Activated naive CD8-positive, alpha-beta T cell treated with anti-CD3 and anti-CD28 coated beads, Interleukin-2, amount 10 ng/mL, durations not matched to agents 7 days and 5 days (primary cell): ENCODE results near the gene LRRIQ4. TPM values are rescaled to one million over a fixed set of nuclear protein-coding genes. Genes with fewer than 3 reads are reported as not detected.

Source experiments
- ATAC-seq: fragments of 150-1000 bp; cut with Tn5 transposase; one replicate; pipeline ENCODE4 v1.10.0; 2021; ENCODE audit warnings: low read depth, moderate library complexity
- POLR2A ChIA-PET: fragments of 350-600 bp; sonication (Branson Sonifier 250); formaldehyde crosslinking; loops from one replicate; lab custom pipeline; 2021; ENCODE audit warnings: antibody characterized with exemption; lab: Charles Lee
- DNase-seq: peaks from one replicate; pipeline ENCODE4 v3.0.0; 2021
- H3K27ac Mint-ChIP-seq: one replicate; pipeline ENCODE4 v1.8.0; 2022; ENCODE audit warnings: mild to moderate bottlenecking, mixed read lengths
- H3K27me3 Mint-ChIP-seq: one replicate; pipeline ENCODE4 v1.8.0; 2022; ENCODE audit warnings: mild to moderate bottlenecking, moderate library complexity, mixed read lengths
- H3K36me3 Mint-ChIP-seq: one replicate; pipeline ENCODE4 v1.8.0; 2021; ENCODE audit warnings: mild to moderate bottlenecking, mixed read lengths
- H3K4me1 Mint-ChIP-seq: one replicate; pipeline ENCODE4 v1.8.0; 2021; ENCODE audit warnings: mixed read lengths
- H3K4me3 Mint-ChIP-seq: one replicate; pipeline ENCODE4 v1.8.0; 2022; ENCODE audit warnings: mild to moderate bottlenecking, moderate library complexity, mixed read lengths
- H3K9me3 Mint-ChIP-seq: one replicate; pipeline ENCODE4 v1.8.0; 2021; ENCODE audit warnings: mixed read lengths
- total RNA-seq, 2 experiments: library from RNA; stranded (reverse); gene quantifications; one replicate each; pipeline ENCODE4 v1.2.3, GENCODE V29; 2021

The LRRIQ4 gene
- total RNA-seq, 2 experiments from 2014 or later: 0.22 to 0.23 TPM

DNA sequence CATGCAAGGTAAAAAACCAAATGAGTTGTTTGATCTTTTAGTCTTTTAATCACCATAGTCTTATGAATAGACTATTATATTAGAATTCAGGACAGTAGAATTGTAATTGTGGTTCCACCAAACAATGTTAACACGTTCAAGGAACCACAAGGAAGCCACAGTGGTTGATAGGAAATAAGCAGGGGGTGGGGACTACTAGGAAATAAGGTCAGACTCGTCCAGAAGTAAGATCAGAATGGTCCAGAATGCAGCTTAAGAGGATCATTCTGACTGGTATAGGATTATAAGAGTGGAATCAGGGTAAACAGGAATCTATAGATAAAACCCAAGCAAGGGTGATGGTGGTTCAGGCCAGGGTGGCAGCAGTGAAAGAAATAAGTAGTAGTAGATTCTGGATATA, 31.9 kb upstream of the LRRIQ4 start:
- H3K9me3 Mint-ChIP-seq: no peaks in the 10 kb centered on the region
- no peaks in the 10 kb centered on the region for H3K27me3 Mint-ChIP-seq
- peaks cover 42% of the 10 kb centered on the region for H3K4me1 Mint-ChIP-seq
- peaks cover 48% of the 10 kb centered on the region for H3K36me3 Mint-ChIP-seq
- H3K27ac Mint-ChIP-seq: peak overlapping the region; percentile 78
- POLR2A ChIA-PET: interaction anchor here (1.0 to 2.6 kb wide), 3 partner anchors 8 to 31 kb away, joined by 3 to 18 read pairs (median 6); partner anchors contain the start of genes LRRC34, LRRIQ4 and MYNN
- DNase-seq: no peak
- peak; percentile 80 for ATAC-seq
- H3K4me3 Mint-ChIP-seq: peak overlapping the region; percentile 76

DNA sequence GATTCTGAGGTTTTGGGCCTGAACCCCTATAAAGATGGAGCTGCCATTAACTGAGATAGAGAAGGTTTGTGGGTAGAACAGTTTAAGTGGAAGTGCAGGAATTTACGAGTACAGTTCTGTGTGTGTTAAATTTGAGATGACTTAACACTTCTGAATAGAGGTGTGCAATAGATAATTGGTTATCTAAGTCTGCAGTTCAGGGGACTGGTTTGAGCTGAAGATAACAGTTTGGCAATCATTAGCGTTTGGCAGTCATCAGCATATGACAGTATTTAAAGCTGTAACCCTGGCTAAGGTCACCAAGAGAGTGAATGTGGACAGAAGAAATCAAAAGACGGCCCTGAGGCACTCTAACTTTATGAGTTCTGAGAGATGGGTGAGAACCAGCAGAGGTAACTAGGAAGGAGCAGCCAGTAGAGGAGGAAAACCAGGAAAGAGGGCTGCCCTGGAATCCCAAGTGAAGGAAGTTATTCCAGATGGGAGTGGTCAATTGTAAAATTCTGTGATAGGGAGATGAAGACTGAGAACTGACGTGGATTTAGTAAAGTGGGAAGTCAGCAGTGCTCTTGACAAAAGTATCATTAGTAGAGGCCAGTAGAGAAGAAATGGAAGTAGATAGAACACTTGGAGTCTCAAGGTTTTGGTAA, 31.3 kb upstream of the LRRIQ4 start:
- H3K27ac Mint-ChIP-seq: peak overlapping the region; percentile 78
- H3K4me1 Mint-ChIP-seq: peaks cover 36% of the 10 kb centered on the region
- H3K4me3 Mint-ChIP-seq: peak overlapping the region; percentile 76
- H3K27me3 Mint-ChIP-seq: no peaks in the 10 kb centered on the region
- no peak for ATAC-seq
- DNase-seq: no peak
- POLR2A ChIA-PET: interaction anchor here (1.0 to 2.6 kb wide), 3 partner anchors 9 to 30 kb away, joined by 3 to 18 read pairs (median 6); partner anchors contain the start of genes LRRC34, LRRIQ4 and MYNN
- no peaks in the 10 kb centered on the region for H3K9me3 Mint-ChIP-seq
- H3K36me3 Mint-ChIP-seq: peaks cover 49% of the 10 kb centered on the region

DNA sequence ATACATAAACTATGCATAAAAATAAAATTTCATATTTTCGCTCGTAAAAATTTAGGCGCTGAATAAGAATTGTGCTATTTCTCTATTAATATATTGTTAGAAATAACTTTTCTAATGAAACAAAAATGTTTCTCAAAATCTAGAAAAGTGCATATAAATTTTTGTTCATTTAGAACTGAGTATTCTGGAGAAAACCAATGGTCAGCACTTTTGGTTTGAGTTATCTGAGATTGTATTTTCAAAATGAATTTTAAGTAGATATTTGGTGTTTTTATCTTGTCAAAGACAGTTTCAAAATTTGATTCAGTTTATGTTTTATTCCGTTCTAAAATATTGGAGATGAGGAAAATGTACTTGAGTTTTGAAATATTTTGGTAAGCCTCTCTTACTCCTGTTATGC, 25.6 kb upstream of the LRRIQ4 start:
- peaks cover 12% of the 10 kb centered on the region for H3K4me1 Mint-ChIP-seq
- no peak overlapping the region for H3K27ac Mint-ChIP-seq
- H3K4me3 Mint-ChIP-seq: no peak overlapping the region
- no peaks in the 10 kb centered on the region for H3K9me3 Mint-ChIP-seq
- peaks cover 43% of the 10 kb centered on the region for H3K36me3 Mint-ChIP-seq
- POLR2A ChIA-PET: no interaction called here
- ATAC-seq (no peak), DNase-seq (no peak)
- no peaks in the 10 kb centered on the region for H3K27me3 Mint-ChIP-seq

DNA sequence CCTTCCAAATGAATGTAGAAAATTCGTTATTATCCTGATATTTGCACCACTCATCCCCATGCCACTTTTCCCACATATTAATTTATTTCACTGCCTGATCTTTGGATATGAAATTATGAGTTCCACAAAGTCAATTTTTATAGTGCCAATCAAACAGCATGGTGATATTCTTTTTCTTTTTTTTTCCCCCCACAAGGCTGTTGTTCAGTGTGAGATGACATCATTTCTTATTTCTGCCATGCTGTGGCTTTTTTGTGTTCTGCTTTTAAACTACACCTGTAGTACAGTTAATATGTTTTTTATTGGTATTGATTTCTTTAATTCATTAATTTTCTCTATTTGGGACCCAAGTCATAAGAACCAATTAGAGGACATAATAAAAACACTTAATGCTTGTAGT, 24.9 kb upstream of the LRRIQ4 start:
- H3K9me3 Mint-ChIP-seq: no peaks in the 10 kb centered on the region
- H3K27ac Mint-ChIP-seq: no peak overlapping the region

DNA sequence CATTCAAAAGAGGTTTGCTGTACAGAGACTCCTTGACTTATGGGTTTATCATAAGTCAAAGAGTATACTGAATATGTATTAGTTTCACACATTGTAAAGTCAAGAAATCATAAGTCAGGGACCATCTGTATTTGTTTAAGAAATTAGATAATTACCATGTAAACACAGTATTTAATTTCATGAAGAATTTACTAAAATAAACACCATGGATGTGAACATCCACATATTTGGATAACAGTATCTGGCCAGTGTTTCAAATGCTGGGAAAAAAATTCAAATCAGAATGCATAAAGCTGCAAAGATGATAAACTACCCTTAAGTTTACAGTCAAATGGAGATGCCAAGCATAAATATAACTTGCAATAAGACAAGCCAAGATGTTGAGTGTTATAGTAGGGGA, 22.5 kb upstream of the LRRIQ4 start:
- no peak for ATAC-seq
- no peak for DNase-seq
- H3K4me1 Mint-ChIP-seq: peaks cover 9% of the 10 kb centered on the region
- H3K9me3 Mint-ChIP-seq: no peaks in the 10 kb centered on the region
- H3K4me3 Mint-ChIP-seq: no peak overlapping the region
- no peak overlapping the region for H3K27ac Mint-ChIP-seq
- H3K36me3 Mint-ChIP-seq: peaks cover 45% of the 10 kb centered on the region
- POLR2A ChIA-PET: interaction anchor here (0.6 kb wide), 1 partner anchor 43 kb away, joined by 4 read pairs; no protein-coding TSS in a partner anchor
- no peaks in the 10 kb centered on the region for H3K27me3 Mint-ChIP-seq

More for the DNA sequence above, 24.9 kb upstream of the LRRIQ4 start:
- Mint-ChIP-seq H3K27me3 (no peaks in the 10 kb centered on the region), H3K4me1 (peaks cover 9% of the 10 kb centered on the region), H3K36me3 (peaks cover 43% of the 10 kb centered on the region), H3K4me3 (no peak overlapping the region)
- POLR2A ChIA-PET: no interaction called here
- no peak for ATAC-seq
- no peak for DNase-seq

DNA sequence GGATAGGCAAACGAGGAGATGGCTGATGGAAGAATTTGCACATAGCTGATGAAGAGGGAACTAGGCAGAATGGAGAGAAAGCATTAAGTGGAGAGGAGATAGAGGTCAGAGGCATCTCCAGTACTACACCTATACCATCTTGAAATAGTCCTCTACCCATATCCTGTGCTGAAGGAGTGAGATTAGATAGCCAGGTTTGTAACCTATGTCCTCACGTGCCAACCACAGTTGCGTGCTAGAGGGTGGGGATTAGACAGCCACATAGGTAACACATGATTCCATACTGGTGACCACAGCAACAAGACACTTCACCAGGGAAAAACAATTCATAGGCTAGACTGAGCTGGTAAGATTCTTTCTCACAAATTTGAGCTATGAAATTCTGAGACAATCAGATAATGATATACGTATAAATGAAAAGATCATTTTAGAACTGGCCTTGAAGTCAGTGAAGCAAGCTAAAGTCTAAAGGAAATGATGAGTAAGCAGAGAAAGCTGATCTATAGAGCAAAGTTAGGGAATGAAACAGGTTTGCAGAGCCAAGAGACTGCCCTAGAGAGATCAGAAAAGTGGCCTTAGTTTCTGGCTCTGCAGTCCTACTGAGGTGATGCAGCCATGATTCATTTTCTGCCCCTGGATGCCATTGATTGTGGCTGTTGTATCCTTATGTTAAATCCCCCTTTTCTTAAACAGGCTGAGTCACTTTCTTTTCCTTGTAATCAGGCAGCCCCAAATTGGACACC, 21.8 kb upstream of the LRRIQ4 start:
- Mint-ChIP-seq H3K4me1 (peaks cover 7% of the 10 kb centered on the region), H3K9me3 (no peaks in the 10 kb centered on the region), H3K36me3 (peaks cover 43% of the 10 kb centered on the region), H3K4me3 (no peak overlapping the region), H3K27ac (no peak overlapping the region), H3K27me3 (no peaks in the 10 kb centered on the region)
- DNase-seq: no peak
- POLR2A ChIA-PET: interaction anchor here (0.6 kb wide), 1 partner anchor 42 kb away, joined by 4 read pairs; no protein-coding TSS in a partner anchor
- no peak for ATAC-seq

DNA sequence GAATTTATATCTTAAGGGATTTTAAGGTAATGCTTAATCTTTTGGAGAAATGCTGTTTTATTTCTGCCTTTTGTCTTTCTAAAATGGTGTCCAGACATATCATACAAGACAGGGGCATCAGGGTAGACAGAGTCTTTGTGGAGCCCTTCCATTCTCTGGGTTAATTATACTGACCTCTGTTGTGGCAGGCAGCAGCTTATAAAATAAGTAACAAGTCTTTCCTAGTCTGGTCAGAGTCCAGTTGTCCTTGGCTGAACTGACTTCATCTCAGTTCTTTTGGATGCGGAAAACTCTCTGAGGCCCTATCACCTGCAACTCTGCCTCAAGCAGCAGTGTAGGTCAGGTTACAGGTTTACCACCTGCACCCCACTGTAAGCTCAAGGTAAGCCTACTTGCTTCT, 20.3 kb upstream of the LRRIQ4 start:
- Mint-ChIP-seq H3K4me1 (peaks cover 7% of the 10 kb centered on the region), H3K27ac (no peak overlapping the region), H3K36me3 (peaks cover 34% of the 10 kb centered on the region), H3K4me3 (no peak overlapping the region), H3K27me3 (no peaks in the 10 kb centered on the region), H3K9me3 (no peaks in the 10 kb centered on the region)
- DNase-seq (no peak), ATAC-seq (no peak)
- POLR2A ChIA-PET: no interaction called here

DNA sequence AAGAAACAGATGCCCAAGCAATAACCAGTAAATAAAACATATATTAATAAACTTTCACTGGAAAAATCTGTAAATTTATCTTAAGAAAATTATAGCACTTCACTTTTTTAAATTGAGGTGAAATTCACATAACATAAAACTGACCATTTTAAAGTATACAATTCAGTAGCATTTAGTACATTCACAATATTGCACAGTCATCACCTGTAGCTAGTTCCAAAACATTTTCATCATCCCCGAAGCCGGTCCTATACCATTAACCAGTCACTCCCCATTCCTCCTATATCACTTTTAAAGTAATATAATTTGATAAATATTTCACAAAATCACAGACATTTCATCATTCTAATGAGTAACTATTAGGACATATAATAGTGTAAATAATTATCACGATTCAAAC, 8.0 kb upstream of the LRRIQ4 start:
- POLR2A ChIA-PET: no interaction called here

DNA sequence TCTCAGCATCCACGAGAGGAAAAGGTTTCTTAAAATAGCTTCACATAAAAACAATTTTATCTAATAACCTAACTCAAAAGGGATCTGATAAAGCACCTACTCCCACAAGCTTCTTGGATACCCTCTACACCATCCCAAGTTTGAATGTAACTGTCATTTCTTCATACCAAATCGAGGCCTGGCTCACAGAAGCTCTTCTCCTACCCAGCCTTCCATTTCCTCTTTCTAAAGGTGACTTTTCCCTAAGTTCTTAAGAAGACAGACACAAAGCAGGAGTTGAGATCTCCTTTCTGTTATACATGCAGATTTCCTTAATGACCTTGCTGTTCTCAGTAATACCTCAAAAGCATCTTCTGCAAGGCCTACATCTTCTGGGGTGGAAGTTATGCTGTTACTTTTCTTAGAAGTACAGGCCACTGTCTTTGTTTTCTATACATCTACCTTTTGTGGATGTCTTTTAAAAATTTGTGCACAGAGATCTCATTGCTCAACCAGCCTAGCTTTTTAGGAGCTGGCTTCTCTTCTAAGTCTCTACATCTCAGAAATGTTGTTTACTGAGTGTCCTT, 3.4 kb upstream of the LRRIQ4 start:
- DNase-seq: no peak
- Mint-ChIP-seq H3K27me3 (peaks cover 2% of the 10 kb centered on the region), H3K4me3 (peak overlapping the region; percentile 56), H3K36me3 (peaks cover 16% of the 10 kb centered on the region), H3K27ac (peak overlapping the region; percentile 84), H3K9me3 (no peaks in the 10 kb centered on the region), H3K4me1 (peaks cover 28% of the 10 kb centered on the region)
- POLR2A ChIA-PET: interaction anchor here (0.6 to 6.3 kb wide), 5 partner anchors 10 to 46 kb away, joined by 3 to 50 read pairs (median 6); partner anchors contain the start of genes MYNN and TERC
- no peak for ATAC-seq

More for the DNA sequence above, 8.0 kb upstream of the LRRIQ4 start:
- no peak for DNase-seq
- H3K27me3 Mint-ChIP-seq: no peaks in the 10 kb centered on the region
- no peaks in the 10 kb centered on the region for H3K9me3 Mint-ChIP-seq
- H3K27ac Mint-ChIP-seq: no peak overlapping the region
- no peak overlapping the region for H3K4me3 Mint-ChIP-seq
- peaks cover 10% of the 10 kb centered on the region for H3K4me1 Mint-ChIP-seq
- peaks cover 24% of the 10 kb centered on the region for H3K36me3 Mint-ChIP-seq
- no peak for ATAC-seq

DNA sequence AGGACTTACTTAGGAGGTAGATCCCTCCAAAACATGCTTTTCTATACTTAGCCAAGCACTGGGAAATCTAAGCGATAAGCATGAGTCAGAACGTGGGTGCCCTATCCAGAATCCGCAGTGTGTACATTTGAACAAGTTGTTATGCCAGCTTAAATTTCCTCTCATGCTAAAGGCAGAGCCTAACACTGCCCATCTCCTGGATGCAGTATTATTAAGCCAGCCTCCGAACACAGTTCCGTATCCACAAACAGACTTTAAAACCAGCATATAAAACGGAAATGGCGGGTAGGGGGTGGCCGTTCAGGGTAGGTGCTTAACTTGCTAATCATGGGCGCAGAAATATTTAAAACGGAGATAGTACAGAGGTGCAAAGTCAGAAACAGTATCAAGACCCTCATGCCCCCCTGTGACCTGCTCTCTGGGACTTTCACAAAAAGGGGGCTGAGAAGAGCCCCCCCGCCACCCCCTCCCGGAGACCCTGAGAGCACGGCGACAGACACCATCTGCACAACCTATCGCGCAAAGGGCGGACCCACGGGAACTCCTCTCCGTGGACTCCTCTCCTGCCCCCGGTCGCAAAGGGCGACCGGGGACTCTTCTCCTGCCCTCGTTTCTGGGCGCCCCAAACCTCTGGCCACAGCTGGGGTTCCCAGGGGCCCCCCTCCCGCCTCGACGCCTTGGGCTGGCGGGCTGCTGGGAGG, 889 bp upstream of the LRRIQ4 start:
- ATAC-seq (peak; percentile 35), DNase-seq (no peak)
- peaks cover 28% of the 10 kb centered on the region for H3K4me1 Mint-ChIP-seq
- peaks cover 2% of the 10 kb centered on the region for H3K27me3 Mint-ChIP-seq
- H3K27ac Mint-ChIP-seq: peak overlapping the region; percentile 91
- peak overlapping the region; percentile 86 for H3K4me3 Mint-ChIP-seq
- POLR2A ChIA-PET: interaction anchor here (0.9 to 6.3 kb wide), 5 partner anchors 13 to 48 kb away, joined by 4 to 50 read pairs (median 18); partner anchors contain the start of genes ACTRT3, MYNN and TERC
- H3K9me3 Mint-ChIP-seq: peaks cover 7% of the 10 kb centered on the region
- H3K36me3 Mint-ChIP-seq: peaks cover 17% of the 10 kb centered on the region

DNA sequence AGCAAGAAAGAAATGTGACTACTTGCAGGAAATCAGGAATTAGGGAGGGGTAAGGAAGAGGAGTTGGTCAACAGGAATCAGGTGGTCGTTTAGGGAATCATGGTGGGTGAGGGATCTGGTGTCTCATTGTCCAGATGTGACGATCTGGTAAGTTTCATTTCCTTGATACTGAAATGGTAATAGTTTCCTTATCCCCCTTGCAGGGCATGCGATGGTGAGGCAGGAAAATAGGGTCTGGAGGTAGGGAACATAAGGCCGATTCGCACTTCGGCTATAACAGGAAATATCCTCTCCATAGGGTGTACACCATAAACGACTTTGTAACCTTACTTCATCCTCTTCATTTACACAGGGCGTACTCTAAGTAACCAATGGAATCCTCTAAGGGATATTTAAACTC, 608 bp downstream of the LRRIQ4 start:
- Mint-ChIP-seq H3K9me3 (peaks cover 7% of the 10 kb centered on the region), H3K27ac (peak overlapping the region; percentile 91), H3K36me3 (peaks cover 11% of the 10 kb centered on the region), H3K4me1 (peaks cover 28% of the 10 kb centered on the region), H3K4me3 (peak overlapping the region; percentile 86), H3K27me3 (peaks cover 7% of the 10 kb centered on the region)
- POLR2A ChIA-PET: interaction anchor here (1.5 to 6.3 kb wide), 4 partner anchors 33 to 49 kb away, joined by 3 to 50 read pairs (median 22); partner anchors contain the start of genes MYNN and TERC
- ATAC-seq (no peak), DNase-seq (no peak)

DNA sequence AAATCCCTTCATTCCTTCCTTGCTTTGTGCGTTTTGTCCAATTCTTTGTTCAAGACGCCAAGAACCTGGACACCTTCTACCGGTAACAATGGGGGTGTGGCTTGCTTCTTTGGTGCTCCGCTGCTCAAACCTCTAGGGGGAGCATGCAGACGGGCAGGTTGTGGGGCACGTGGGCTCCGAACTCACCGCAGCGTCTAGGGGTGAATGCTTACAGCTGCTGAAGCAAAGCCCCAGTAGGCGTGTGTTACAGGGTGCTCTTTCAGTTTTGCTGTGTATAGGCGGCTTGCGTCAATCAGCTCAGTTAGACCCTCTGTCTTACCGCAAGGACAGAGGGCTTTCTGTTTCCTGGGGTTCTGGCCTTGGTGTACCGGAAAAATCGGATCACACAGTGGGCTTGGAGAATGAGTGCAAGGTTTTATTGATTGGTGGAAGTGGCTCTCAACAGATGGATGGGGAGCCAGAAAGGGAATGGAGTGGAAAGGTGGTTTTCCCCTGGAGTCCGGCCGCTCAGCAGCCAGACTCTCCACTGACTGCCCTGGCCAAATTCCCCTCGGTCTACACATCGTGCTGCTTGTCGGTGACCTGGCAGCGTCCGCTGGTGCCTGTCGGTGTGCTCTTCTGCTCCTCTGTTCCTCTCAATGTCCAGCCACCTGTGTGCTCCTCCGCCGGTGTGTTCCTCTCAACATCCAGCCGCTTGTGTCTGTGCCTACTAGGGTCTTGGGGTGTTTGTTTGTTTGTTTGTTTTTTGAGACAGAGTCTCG, 1.3 kb downstream of the LRRIQ4 start:
- POLR2A ChIA-PET: interaction anchor here (1.5 to 6.3 kb wide), 2 partner anchors 41 to 49 kb away, joined by 3 to 50 read pairs; partner anchors contain the start of genes MYNN and TERC
- Mint-ChIP-seq H3K9me3 (peaks cover 7% of the 10 kb centered on the region), H3K27me3 (peaks cover 8% of the 10 kb centered on the region), H3K4me3 (peak overlapping the region; percentile 86), H3K36me3 (peaks cover 9% of the 10 kb centered on the region), H3K27ac (peak overlapping the region; percentile 91), H3K4me1 (peaks cover 23% of the 10 kb centered on the region)
- peak; percentile 75 for ATAC-seq
- DNase-seq: peak; percentile 74
